Measurements from ENCODE around the gene ATP4B.

ATP4B gene

GRCh38 chr13:113605461-113605860 lies 52.5 kb downstream of the ATP4B start:
- TF ChIP-seq CTCF (IDR thresholded peaks at IDR 0.05), result no peak

GRCh38 chr13:113604186-113604585 lies 53.8 kb downstream of the ATP4B start:
- H3K9me3 ChIP-seq (ENCODE audit: control insufficient read depth, low read length), result no peaks in the 10 kb centered on the region
- H3K4me2 ChIP-seq (ENCODE audit: low read length), result no peak overlapping the region
- H3K79me2 ChIP-seq, result peaks cover 15% of the 10 kb centered on the region
- no peak overlapping the region for H3K27ac ChIP-seq
- H2AFZ ChIP-seq, result no peak overlapping the region
- H3K36me3 ChIP-seq (ENCODE audit: control insufficient read depth, insufficient read depth, low read length), result no peaks in the 10 kb centered on the region
- H3K4me1 ChIP-seq, result no peaks in the 10 kb centered on the region
- H3K4me3 ChIP-seq (ENCODE audit: low read depth, low read length), result no peak overlapping the region
- H3K27me3 ChIP-seq (ENCODE audit: control insufficient read depth, insufficient read depth, low read length), result no peaks in the 10 kb centered on the region
- H3K9ac ChIP-seq, result no peak overlapping the region
- no peak for TF ChIP-seq CTCF (IDR thresholded peaks at IDR 0.05)

More at GRCh38 chr13:113605461-113605860, 52.5 kb downstream of the ATP4B start:
- no peak overlapping the region for H3K4me3 ChIP-seq (ENCODE audit: low read depth, low read length)
- H3K4me1 ChIP-seq, result no peaks in the 10 kb centered on the region
- no peak overlapping the region for H2AFZ ChIP-seq
- no peaks in the 10 kb centered on the region for H3K27me3 ChIP-seq (ENCODE audit: control insufficient read depth, insufficient read depth, low read length)
- H3K9me3 ChIP-seq (ENCODE audit: control insufficient read depth, low read length), result no peaks in the 10 kb centered on the region
- H3K27ac ChIP-seq, result no peak overlapping the region
- H3K36me3 ChIP-seq (ENCODE audit: control insufficient read depth, insufficient read depth, low read length), result no peaks in the 10 kb centered on the region
- no peak overlapping the region for H3K9ac ChIP-seq
- H3K79me2 ChIP-seq, result peaks cover 2% of the 10 kb centered on the region
- H3K4me2 ChIP-seq (ENCODE audit: low read length), result no peak overlapping the region

- Histone ChIP-seq H3K9me3 (ENCODE audit: control insufficient read depth, low read length) (no peaks in the 10 kb centered on the region), H3K27me3 (ENCODE audit: control insufficient read depth, insufficient read depth, low read length) (no peaks in the 10 kb centered on the region), H3K4me3 (ENCODE audit: low read depth, low read length) (no peak overlapping the region), H3K27ac (no peak overlapping the region), H3K36me3 (ENCODE audit: control insufficient read depth, insufficient read depth, low read length) (no peaks in the 10 kb centered on the region), H3K9ac (no peak overlapping the region), H3K79me2 (peaks cover 15% of the 10 kb centered on the region), H3K4me1 (no peaks in the 10 kb centered on the region), H2AFZ (no peak overlapping the region), H3K4me2 (ENCODE audit: low read length) (no peak overlapping the region)
- TF ChIP-seq CTCF (IDR thresholded peaks at IDR 0.05), result no peak
These were observed 54.8 kb downstream of the ATP4B start for GRCh38 chr13:113603116-113603710.

GRCh38 chr13:113602291-113602988 lies 55.6 kb downstream of the ATP4B start:
- H3K36me3 ChIP-seq (ENCODE audit: control insufficient read depth, insufficient read depth, low read length), result no peaks in the 10 kb centered on the region
- H3K79me2 ChIP-seq, result peaks cover 15% of the 10 kb centered on the region
- no peaks in the 10 kb centered on the region for H3K4me1 ChIP-seq
- TF ChIP-seq CTCF (IDR thresholded peaks at IDR 0.05), result no peak
- no peak overlapping the region for H2AFZ ChIP-seq
- H3K27me3 ChIP-seq (ENCODE audit: control insufficient read depth, insufficient read depth, low read length), result no peaks in the 10 kb centered on the region
- H3K9ac ChIP-seq, result no peak overlapping the region
- no peak overlapping the region for H3K4me2 ChIP-seq (ENCODE audit: low read length)
- H3K9me3 ChIP-seq (ENCODE audit: control insufficient read depth, low read length), result no peaks in the 10 kb centered on the region
- no peak overlapping the region for H3K27ac ChIP-seq
- no peak overlapping the region for H3K4me3 ChIP-seq (ENCODE audit: low read depth, low read length)

Data from parathyroid adenoma (tissue), 2 donors.